RPMI8226 (cell line): ENCODE data around the gene RBL2.

Source experiments
- DNase-seq: peaks from one replicate; pipeline ENCODE4 v3.0.0-alpha.2; 2015

Gene RBL2

GRCh38 chr16:53449816-53450517 is 15.7 kb downstream of the RBL2 start:
- no peak for DNase-seq

DNA sequence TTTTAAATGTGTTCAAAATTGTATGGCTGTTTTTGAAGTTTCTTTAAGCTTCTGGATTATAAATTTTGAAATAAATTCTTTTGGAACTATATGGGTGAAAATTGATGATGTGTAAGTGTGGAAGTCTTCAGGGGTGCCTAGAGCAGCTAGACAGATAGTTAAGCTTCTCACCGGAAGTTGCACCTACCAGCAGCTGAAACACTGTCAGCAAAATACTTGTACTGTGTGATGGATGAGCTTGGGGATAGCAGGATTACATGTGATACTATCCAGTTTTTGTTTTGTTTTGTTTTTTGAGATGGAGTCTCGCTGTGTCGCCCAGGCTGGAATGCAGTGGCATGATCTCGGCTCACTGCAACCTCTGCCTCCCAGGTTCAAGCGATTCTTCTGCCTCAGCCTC is 19.7 kb downstream of the RBL2 start:
- DNase-seq, result no peak

DNA sequence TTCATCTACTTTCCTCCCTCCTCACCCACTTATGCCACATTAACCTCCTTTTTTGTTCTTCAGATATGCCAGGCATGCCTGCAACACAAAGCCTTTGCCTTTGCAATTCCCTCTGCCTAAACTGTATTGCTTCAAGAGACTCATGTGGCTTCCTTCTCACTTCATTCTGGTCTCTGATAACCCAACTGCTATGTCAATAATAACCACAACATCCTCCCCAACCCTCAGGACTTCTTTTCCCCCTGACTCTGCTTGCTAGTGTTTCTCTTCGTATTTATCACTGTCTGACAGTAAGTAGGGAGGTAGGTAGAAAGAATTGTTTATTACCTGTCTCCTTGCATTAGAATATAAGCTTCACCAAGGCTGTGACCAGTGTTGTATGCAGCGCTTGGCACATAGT is 22.4 kb downstream of the RBL2 start:
- DNase-seq, result no peak

- DNase-seq, result peak; percentile 90
Measured at GRCh38 chr16:53457670-53458069, 23.4 kb downstream of the RBL2 start.

GRCh38 chr16:53458635-53459034 is 24.4 kb downstream of the RBL2 start:
- no peak for DNase-seq

DNA sequence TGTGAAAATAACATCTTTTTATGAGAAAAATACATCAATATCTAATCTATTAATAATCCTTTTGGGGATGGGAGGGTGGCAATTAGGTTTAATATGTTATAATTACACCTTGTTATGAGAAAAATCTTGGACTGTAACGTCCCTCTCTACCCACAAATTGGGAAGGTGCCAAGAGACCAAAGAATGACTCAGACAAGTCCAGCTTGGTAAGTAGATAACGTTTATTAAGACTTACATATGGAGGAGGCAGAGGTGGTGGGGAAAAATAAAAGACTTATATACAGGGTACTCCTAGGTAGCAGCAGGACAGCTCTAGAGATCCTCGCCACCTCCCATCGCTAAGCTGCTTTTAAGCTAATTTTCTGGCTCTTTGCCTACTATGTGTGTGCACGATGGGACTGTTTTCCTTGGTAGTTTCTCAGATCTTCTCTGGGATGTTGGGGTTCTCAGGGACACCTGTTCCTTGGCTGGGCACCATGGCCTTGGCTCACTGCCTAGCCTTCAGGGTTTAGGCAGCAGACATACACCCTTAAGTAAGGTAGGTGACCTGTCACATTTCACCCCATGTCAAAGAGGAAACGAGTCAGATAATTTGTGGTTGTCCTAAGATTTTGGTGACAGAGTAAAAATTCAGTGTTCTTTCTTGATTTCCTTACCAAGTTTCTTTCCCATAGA is 31.5 kb downstream of the RBL2 start:
- DNase-seq, result peak; percentile 90

DNA sequence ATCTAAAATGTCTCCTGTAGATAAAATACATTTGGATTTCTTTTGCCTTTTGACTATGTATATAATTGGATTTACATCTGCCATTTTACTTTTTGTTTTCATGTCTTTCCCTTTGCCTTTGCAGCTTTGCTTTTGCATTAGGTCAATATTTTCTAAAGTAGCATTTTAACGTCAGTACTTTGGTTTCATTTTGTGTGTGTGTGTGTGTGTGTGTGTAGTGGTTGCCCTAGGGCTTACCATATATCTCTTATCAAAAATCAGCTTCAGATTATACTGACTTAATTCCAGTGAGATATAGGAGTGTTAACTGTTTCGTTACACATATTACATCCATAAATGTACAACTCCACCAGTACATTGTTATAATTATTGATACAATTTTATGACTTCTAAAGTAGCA is 42.6 kb downstream of the RBL2 start:
- no peak for DNase-seq

DNA sequence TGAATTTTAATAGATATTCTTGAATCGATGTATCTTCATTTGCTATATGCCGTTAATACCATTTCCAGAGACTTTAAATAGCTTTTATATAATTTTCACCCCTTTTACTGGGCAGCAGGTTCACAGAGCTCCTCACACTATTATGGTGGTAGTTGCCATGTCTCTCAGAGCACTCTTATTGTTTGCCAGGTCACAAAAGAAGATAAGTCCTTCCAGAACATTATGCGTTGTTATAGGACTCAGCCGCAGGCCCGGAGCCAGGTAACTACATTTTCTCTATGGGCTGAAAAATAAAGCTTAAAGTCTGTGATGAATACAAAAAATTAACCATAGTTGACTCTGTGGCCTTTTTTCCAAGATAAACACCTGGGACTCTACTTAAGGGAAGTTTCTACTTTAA is 44.7 kb downstream of the RBL2 start:
- DNase-seq, result no peak

DNA sequence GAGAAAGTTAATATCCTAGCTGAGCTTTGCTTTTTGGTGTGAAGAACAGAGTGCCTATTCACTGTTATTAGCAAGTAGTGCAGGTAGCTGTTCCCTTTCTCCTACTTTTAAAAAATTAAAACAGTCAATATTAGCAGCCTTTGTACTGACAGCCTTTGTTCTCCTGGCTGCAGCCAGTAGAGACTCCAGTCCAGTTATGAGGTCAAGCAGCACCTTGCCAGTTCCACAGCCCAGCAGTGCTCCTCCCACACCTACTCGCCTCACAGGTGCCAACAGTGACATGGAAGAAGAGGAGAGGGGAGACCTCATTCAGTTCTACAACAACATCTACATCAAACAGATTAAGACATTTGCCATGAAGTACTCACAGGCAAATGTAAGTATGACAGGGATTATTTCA is 46.1 kb downstream of the RBL2 start:
- DNase-seq, result no peak

DNA sequence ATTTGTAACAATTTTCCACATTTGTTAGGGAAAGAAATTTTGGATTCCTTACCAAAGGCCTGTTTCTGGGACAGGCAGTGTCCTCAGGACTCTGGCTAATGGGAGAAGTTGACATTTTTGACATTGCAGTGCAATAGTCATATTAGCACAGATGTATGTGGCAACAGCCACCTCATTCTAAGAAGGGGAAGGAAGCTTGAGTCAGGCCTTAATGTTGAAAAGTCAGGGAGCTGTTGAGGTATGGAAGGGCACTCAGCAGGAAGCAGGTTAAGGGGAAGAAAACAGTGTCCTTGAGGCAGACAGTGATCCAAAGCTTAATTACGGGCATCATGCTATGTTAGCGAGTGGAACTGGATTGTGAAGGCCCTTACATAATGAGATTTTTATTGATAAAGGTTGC is 47.9 kb downstream of the RBL2 start:
- no peak for DNase-seq

DNA sequence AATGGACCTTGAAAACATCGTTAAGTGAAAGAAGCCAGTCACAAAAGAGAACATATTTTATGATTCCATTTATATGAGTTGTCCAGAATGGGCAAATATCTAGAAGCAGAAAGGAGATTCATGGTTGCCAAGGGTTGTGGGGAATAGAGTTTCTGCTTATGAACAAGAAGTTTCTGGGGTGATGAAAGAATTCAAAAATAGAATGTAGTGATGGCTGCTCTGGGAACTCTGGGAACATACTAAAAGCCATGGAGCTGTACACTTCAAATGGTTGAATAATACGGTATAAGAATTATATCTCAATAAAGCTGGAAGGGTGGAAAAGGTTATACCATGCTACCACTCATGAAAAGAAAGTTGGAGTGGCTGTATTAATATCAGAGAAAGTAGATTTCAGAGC is 50.3 kb downstream of the RBL2 start:
- no peak for DNase-seq

DNA sequence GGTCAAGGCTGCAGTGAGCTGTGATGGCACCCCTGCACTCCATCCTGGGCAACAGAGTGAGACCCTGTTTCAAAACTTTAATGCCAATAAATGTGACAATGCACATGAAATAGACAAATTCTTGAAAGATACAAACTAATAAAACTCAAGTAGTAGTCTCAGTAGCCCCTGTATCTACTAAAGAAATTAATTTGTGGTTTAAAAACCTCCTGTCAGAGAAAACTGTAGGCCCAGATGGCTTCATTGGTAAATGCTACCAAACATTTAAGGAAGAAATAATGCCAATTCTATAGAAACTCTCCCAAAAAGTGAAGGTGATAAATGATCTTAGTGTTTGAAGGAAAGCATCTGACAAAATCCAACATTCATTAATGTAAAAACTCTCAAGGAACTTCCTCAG is 52.0 kb downstream of the RBL2 start:
- DNase-seq, result no peak

GRCh38 chr16:53489755-53490154 is 55.5 kb downstream of the RBL2 start:
- no peak for DNase-seq

DNA sequence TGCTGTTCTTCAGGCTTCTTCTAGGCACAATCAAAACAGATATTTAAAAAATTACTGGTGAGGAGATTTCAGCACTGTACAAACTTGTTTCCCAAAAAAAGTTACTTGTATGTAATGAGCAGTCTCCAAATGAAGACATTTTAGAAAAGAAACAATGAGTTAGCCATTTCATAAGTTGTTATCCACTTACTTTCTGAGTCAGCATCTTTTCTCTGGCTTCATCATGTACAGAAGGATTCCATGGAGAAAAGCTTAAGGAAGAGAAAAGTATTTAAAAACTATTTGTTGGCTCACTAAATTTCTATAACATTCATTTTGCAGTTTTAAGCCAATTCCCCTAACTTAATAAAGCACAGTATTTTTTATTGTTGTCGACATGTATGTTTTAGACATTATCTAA is 58.2 kb downstream of the RBL2 start:
- DNase-seq, result no peak

DNA sequence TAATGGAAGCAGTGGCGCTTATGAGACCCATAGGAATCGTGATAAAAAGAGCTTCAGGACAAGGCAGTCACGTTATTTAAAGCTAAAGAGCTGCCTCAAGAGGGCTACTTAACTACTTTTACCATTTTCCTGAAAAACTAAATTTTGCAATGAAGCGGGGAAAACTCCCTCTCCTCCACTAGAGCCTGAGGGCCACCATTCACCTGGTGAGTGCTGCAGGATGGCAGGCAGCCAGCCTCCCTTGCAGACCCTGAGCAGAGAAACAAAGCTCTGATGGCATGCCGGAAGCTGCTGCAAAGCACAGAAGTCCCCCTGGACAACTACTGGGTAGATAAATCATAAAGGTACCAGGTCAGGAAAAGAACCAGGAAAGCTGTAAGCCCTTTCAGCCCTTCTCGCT is 60.4 kb downstream of the RBL2 start:
- no peak for DNase-seq

- no peak for DNase-seq
Measured at GRCh38 chr16:53495325-53495724, 61.1 kb downstream of the RBL2 start.

- no peak for DNase-seq
Measured at GRCh38 chr16:53498984-53499383, 64.7 kb downstream of the RBL2 start.

DNA sequence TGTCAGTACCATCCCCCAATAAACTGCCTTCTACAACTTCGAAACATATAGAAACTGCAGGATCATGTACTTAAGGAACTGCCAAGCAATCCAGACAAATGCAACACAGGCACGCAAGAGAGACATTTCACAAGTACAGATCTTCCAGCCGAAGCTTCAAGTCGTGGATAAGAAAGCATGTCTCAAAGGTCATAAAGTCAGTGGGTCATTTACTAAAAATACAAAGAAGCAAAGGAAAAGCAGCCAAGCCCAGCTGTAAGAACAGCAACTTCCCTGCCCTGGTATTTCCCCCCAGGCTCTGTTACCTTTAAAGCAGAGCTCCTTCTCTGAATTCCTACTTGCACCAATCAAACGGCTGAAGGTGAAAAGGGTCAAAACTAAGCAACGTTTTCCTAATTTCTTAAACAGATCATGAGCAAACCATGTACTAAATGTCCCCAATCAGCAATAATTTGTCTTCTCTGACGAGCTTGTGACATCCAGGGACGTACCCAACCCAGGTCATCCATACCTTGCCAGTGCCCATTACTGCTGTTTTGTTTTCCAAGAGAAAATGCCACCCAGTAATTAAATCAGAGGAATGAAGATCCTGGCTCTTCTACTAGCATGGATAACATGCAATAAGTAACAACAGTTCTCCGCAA is 67.1 kb downstream of the RBL2 start:
- DNase-seq, result no peak

- peak; percentile 85 for DNase-seq
Measured at GRCh38 chr16:53502331-53503269, 68.3 kb downstream of the RBL2 start, which contains the start of gene AKTIP. TSS of gene AKTIP (minus strand) at chr16:53503209. CDS start at chr16:53500259, 2,950 bp downstream.

DNA sequence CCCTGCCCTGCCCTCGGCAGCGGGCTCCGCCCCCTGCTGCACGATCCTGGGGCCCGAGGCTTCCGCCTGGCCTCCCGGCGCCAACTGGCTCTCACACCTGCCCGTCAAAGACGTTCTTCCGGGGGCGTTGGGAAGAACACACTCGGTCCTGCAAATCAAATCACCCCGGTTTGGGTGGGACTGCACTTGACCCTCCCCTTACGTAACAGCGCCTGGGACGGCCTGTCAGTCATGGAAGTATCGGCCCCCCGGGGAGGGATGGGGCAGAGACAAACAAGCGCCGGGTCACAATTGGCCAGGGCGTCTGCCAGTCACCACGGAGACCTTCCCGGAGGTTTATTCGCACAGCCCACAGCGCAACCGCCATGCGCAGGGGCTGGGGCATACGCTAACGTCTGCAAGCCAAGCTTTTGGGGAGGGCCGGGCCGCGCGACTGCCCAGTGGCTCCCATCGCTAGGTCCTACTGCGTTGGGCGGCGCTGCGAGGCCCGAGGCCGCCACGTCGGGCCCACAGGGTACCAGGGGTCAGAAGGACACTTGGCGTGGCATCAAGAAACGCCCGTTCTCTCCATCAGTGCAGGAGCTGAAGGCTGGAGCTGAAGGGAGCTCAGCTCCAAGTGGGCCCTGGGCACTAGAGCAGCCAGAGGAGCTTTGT is 69.1 kb downstream of the RBL2 start:
- DNase-seq, result peak; percentile 100

GRCh38 chr16:53503991-53504663 is 69.9 kb downstream of the RBL2 start:
- peak; percentile 23 for DNase-seq

DNA sequence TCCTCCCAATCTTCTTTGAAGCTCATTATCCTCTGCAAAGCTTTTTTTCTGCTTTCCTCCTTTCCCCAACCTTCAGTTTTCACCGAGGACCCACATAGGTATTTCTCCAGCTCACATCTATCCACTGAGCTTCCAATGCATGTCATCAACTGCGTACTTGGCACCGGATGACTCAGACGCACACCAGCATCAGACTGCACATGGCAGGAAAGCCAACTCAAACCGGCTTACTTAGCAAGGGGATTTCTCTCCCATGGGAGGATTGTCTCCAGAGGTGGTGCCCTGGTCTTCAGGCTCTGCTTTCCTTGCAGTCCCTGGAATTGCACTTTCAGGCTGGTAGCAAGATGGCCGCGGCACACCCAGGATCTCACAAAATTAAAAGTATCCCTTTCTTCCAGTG is 70.4 kb downstream of the RBL2 start:
- DNase-seq, result no peak
